Measurements from ENCODE around the gene FBXL20.
"Not testable (repeated sequence)": the region's sequence is repeated elsewhere in the genome, so short reads cannot be mapped to it uniquely, and the experiment has no call there.

Gene FBXL20

DNA sequence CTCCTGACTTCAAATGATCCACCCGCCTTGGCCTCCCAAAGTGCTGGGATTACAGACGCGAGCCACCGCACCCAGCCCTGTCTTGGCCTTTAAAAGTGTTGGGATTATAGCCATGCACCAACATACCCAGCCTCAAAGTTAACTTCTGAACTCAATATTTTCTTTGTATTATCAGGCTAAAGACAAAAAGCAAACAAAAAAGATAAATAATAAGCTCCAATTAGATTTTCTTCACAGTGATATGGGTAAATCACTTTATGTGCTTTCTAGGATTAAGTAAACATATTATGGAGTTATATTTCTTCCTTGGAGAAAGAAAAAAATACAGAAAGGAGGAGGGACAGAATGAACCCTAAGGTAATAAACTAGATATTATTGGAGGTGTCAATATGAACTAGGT, 74.3 kb downstream of the FBXL20 start:
- no peak for DNase-seq (ENCODE audit: low spot score)

- DNase-seq (ENCODE audit: low spot score) = no peak
Measured at GRCh38 chr17:39325528-39326240, 75.7 kb downstream of the FBXL20 start.

- DNase-seq (ENCODE audit: low spot score) = no peak
Measured at GRCh38 chr17:39318636-39319035, 82.8 kb downstream of the FBXL20 start.

- no peak for DNase-seq (ENCODE audit: low spot score)
Measured at GRCh38 chr17:39306509-39307212, 94.8 kb downstream of the FBXL20 start.

DNA sequence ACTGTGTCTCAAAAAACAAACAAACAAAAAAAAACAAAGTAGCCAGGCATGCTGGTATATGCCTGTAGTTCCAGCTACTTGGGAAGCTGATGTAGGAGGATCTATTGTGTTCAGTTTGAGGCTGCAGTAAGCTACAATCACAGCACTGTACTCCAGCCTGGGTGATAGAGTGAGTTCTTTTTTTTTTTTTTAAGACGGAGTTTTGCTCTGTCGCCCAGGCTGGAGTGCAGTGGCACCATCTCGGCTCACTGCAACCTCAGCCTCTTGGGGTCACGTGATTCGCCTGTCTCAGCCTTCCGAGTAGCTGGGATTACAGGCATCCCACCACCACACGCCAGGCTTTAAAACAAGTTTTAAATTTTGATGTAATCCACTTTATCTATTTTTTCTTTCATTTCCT, 95.4 kb downstream of the FBXL20 start:
- no peak for DNase-seq (ENCODE audit: low spot score)

- no peak for DNase-seq (ENCODE audit: low spot score)
Measured at GRCh38 chr17:39304188-39304587, 97.2 kb downstream of the FBXL20 start.

- DNase-seq (ENCODE audit: low spot score) = no peak
Measured at GRCh38 chr17:39294060-39294459, 107.4 kb downstream of the FBXL20 start.

DNA sequence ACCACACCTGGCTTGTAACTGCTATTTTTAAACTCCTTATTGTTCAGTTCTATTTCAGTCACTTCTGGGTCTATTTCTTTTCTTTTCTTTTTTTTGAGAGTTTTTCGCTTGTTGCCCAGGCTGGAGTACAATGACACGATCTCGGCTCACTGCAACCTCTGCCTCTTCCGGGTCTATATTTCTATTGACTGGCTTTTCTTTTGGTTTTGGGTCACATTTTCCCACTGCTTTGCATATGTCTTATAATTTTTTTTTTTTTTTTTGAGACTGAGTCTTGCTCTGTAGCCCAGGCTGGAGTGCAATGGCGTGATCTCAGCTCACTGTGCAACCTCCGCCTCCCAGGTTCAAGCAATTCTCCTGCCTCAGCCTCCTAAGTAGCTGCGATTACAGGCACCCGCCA, 108.9 kb downstream of the FBXL20 start:
- DNase-seq (ENCODE audit: low spot score) = not testable (repeated sequence)

DNA sequence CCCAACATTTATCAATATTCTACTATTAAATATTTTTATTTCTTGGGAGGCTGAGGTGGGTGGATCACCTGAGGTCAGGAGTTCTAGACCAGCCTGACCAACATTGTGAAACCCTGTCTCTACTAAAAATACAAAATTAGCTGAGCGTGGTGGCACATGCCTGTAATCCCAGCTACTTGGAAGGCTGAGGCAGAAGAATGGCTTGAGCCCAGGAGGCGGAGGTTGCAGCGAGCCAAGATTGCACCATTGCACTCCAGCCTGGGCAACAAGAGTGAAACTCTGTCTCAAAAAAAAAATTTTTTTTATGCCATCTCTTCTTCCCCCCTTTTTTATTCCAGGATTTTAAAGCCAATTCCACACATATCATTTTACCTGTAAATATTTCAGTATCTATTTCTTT, 114.9 kb downstream of the FBXL20 start:
- not testable (repeated sequence) for DNase-seq (ENCODE audit: low spot score)

DNA sequence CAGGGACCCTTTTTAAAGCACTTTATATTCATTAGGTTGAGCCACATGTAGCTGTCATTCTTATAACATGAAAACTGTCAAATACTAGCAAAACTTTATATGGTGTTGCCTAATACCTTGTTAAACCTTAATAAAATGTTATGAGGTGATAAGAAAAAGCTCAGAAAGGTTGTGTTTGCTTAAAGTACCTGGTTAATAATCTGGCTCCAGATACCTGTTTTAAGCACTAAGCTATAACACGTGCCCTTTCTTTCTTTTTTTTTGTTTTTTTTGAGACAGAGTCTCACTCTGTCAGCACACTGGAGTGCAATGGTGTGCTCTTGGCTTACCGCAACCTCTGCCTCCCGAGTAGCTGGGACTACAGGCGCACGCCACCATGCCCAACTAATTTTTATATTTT, 116.7 kb downstream of the FBXL20 start:
- no peak for DNase-seq (ENCODE audit: low spot score)

DNA sequence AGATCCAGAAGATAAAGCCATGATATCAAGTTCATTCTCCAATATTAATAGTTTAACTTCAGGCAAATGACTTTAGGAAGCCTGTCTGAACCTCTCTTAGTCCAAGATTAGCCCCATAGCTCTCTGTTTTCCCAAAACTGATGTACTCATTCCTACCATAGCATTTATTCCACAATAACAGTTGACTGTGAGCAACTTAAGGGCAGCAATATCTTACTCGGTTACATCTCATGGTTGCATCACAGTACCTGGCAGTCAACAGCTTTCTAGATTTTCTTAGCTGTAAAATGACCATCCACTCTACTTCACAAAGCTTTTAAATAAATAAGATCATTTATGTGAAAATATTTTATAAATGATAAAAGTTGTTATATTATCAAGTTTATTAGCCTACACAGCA, 117.5 kb downstream of the FBXL20 start:
- DNase-seq (ENCODE audit: low spot score) = no peak

GRCh38 chr17:39283098-39283497, 118.3 kb downstream of the FBXL20 start:
- DNase-seq (ENCODE audit: low spot score) = no peak

DNA sequence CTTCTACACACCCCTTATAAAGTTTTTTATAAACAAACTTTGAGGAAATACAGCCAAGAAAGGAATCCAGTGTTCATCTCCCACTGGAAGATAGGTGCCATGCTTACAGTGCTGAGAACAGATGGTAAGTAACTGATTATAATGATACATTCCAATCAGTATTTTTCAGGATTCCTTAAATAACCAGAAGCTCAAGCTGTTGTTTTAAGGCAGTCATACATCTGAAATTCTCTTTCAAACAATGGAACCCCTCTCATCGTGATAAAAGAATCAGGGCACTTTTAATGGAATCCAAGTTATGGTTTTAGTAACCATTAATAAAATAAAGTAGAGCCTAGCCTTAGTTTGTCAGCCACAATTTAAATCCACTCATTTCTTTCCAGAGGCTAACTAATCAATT, 119.6 kb downstream of the FBXL20 start:
- no peak for DNase-seq (ENCODE audit: low spot score)

DNA sequence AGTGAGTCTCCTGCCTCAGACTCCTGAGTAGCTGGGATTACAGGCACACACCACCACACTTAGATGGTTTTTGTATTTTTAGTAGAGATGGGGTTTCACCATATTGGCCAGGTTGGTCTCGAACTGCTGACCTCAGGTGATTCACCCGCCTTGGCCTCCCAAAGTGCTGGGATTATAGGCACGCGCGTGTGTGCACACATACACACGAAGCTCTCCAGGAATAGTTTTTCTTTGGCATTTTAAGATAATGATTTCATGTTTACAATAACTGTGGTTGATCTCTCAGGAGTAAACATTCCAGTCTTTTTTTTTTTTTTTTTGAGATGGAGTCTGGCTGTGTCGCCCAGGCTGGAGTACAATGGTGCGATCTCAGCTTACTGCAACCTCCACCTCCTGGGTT, 123.2 kb downstream of the FBXL20 start:
- DNase-seq (ENCODE audit: low spot score) = not testable (repeated sequence)

DNA sequence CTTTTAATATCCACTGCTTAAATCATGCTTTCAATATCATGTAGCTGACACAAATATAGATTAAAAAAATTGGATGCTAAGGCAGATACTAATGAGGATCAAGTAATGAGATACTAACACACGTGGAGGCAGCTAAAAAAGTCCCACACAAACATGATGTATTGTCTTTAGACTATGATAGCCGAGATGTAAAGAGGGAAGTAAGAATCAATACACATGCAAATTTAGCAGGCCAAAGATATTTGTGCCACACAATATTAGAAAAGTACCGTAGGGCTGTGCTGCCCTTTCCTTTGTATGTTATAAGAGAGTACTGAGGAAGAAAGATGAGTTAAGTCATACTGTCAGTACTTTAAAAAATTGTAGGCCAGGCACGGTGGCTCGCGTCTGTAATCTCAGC, 124.3 kb downstream of the FBXL20 start:
- no peak for DNase-seq (ENCODE audit: low spot score)

GRCh38 chr17:39276113-39276512, 125.3 kb downstream of the FBXL20 start:
- DNase-seq (ENCODE audit: low spot score) = no peak

GRCh38 chr17:39271546-39271945, 129.9 kb downstream of the FBXL20 start:
- no peak for DNase-seq (ENCODE audit: low spot score)

DNA sequence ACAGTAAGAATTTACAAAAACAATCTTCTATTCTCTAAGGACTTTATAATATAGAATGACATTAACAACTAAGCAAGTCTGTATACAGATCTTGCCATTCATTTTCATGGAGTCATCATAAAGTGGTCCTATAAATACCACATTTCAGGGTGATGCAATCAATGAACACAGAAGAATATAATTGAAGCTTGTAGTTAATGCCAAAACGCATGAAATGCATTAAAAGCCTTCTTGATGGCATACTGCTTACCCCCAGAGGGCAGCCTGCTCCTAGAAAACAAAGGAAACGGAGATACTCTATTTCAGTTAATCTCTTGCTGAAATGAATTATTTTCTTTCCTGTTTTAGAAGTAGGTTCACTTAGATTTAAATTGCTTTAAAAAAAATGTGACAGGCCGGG, 130.5 kb downstream of the FBXL20 start:
- DNase-seq (ENCODE audit: low spot score) = no peak

DNA sequence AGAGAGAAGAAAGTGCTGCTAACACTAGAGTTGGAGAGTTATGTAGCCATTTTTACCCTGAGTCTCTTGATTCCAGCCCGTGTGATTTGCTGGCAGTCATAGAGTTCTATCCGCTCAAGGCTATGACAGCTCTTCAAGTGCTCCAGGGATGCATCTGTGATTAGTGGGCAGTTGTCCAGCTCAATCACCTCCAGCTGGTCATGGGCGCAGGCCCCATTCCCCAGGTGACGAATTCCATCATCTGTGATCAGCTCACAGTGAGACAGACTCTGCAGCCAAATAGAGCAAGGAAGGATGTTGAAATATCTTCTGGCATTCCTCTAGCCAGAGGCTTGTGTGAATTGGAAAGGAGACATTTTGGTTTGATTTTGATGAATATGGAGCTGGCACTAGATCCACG, 137.3 kb downstream of the FBXL20 start:
- no peak for DNase-seq (ENCODE audit: low spot score)

- peak; percentile 17 for DNase-seq (ENCODE audit: low spot score)
Measured at GRCh38 chr17:39261286-39261685, 140.1 kb downstream of the FBXL20 start.

GRCh38 chr17:39252788-39253460, 148.5 kb downstream of the FBXL20 start:
- DNase-seq (ENCODE audit: low spot score) = no peak

- no peak for DNase-seq (ENCODE audit: low spot score)
Measured at GRCh38 chr17:39251997-39252396, 149.4 kb downstream of the FBXL20 start.

DNA sequence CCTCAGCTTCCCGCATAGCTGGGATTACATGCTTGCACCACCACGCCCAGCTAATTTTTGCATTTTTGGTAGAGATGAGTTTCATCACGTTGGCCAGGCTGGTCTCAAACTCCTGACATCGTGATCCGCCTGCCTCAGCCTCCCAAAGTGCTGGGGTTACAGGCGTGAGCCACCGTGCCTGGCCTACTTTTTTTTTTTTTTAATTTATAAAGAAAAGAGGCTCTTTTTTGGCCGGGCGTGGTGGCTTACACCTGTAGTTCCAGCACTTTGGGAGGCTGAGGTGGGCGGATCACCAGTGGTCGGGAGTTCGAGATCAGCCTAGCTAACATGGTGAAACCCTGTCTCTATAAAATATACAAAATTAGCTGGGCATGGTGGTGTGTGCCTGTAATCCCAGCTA, 151.3 kb downstream of the FBXL20 start:
- not testable (repeated sequence) for DNase-seq (ENCODE audit: low spot score)
